PC-3 (cell line): Measurements from ENCODE around the gene LRCH4.

Experiments
- CTCF ChIP-seq: fragments of 300-600 bp; sonication (generic); conservative IDR thresholded peaks from 2 replicates; pipeline ENCODE4 v1.5.1; 2017; ENCODE audit warnings: antibody characterized with exemption, low read depth, mild to moderate bottlenecking, low read length
- EZH2phosphoT487 ChIP-seq: fragments of 300-600 bp; sonication (generic); IDR thresholded peaks from 2 replicates; pipeline ENCODE4 v1.6.1; 2018; ENCODE audit warnings: mild to moderate bottlenecking, antibody characterized with exemption, low read length, borderline replicate concordance

GRCh38 chr7:100584683-100585510 lies 1.0 kb downstream of the LRCH4 start:
- TF ChIP-seq CTCF (no peak), EZH2phosphoT487 (no peak)
